ENCODE data around the gene UPK3BL2.
"Not testable (repeated sequence)": the region's sequence is repeated elsewhere in the genome, so short reads cannot be mapped to it uniquely, and the experiment has no call there.

Gene UPK3BL2

DNA sequence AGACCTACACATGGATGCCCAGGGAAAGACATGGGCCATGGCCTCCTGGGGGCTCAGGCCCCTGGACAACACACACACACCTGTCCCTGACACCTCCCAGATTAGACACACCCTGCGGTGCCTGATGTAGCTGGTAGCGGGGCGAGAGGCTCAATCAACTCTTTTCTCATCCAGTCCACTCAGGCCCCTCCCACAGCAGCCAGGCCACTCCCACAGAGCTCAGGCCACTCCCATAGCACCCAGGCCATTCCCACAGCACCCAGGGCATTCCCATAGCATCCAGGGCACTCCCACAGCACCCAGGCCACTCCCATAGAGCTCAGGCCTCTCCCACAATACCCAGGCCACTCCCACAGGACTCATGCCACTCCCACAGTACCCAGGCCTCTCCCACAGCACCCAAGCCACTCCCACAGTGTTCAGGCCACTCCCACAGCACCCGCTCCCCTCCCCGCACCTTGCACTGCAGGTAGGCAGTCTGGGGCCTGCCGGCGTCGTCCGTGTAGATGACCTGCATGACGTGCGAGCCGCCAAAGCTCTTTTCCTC, 52.9 kb downstream of the UPK3BL2 start:
- ATAC-seq (peak; percentile 66), DNase-seq (peak; percentile 75)
- H3K9me3 Mint-ChIP-seq; H3K27me3 Mint-ChIP-seq; H3K27ac Mint-ChIP-seq; H3K4me3 Mint-ChIP-seq; H3K36me3 Mint-ChIP-seq (ENCODE audit: low read depth); H3K4me1 Mint-ChIP-seq: not testable (repeated sequence)
